GM19023 (cell line): ENCODE data around the gene AFF3.

Source experiments
- ATAC-seq: cut with Tn5 transposase; IDR thresholded peaks from one replicate; pipeline ENCODE4 v1.9.1; 2021; ENCODE audit warnings: mild to moderate bottlenecking, moderate library complexity; ENCODE audit not compliant: unreplicated experiment

AFF3 gene

GRCh38 chr2:99899058-99899855, 243.1 kb downstream of the AFF3 start:
- no peak for ATAC-seq

GRCh38 chr2:99898336-99899048, 243.9 kb downstream of the AFF3 start:
- no peak for ATAC-seq

- no peak for ATAC-seq
Measured at GRCh38 chr2:99891428-99891780, 251.0 kb downstream of the AFF3 start.

- no peak for ATAC-seq
Measured at GRCh38 chr2:99890568-99891427, 251.6 kb downstream of the AFF3 start.

GRCh38 chr2:99888617-99889016, 253.8 kb downstream of the AFF3 start:
- no peak for ATAC-seq

- ATAC-seq: no peak
Measured at GRCh38 chr2:99886418-99886817, 256.0 kb downstream of the AFF3 start.

- ATAC-seq: no peak
Measured at GRCh38 chr2:99883358-99883757, 259.0 kb downstream of the AFF3 start.

- ATAC-seq: no peak
Measured at GRCh38 chr2:99881901-99882591, 260.3 kb downstream of the AFF3 start.

GRCh38 chr2:99880964-99881294, 261.5 kb downstream of the AFF3 start:
- no peak for ATAC-seq

GRCh38 chr2:99880148-99880963, 262.0 kb downstream of the AFF3 start:
- no peak for ATAC-seq

GRCh38 chr2:99879481-99879880, 262.9 kb downstream of the AFF3 start:
- no peak for ATAC-seq

GRCh38 chr2:99878581-99879350, 263.6 kb downstream of the AFF3 start:
- ATAC-seq: no peak

- no peak for ATAC-seq
Measured at GRCh38 chr2:99877963-99878362, 264.4 kb downstream of the AFF3 start.

- ATAC-seq: no peak
Measured at GRCh38 chr2:99876956-99877355, 265.4 kb downstream of the AFF3 start.

- ATAC-seq: no peak
Measured at GRCh38 chr2:99875627-99876201, 266.7 kb downstream of the AFF3 start.

- ATAC-seq: no peak
Measured at GRCh38 chr2:99868260-99868659, 274.1 kb downstream of the AFF3 start.

- ATAC-seq: no peak
Measured at GRCh38 chr2:99867770-99868169, 274.6 kb downstream of the AFF3 start.

- no peak for ATAC-seq
Measured at GRCh38 chr2:99865818-99866676, 276.3 kb downstream of the AFF3 start.
